Right hindlimb (tissue), 1 donor: ENCODE results near the gene EIF2AK2.
"Not testable (repeated sequence)": the region's sequence is repeated elsewhere in the genome, so short reads cannot be mapped to it uniquely, and the experiment has no call there.

Experiments
- DNase-seq: peaks from one replicate; pipeline ENCODE4 v3.0.0-alpha.2; 2018

The EIF2AK2 gene

GRCh38 chr2:37156857-37157714 is at the start of gene EIF2AK2:
Gene EIF2AK2 (minus strand): TSS chr2:37156980. CDS start chr2:37147806, 9,174 bp downstream.
- peak; percentile 93 for DNase-seq

- DNase-seq = no peak
Observed at GRCh38 chr2:37205689-37206341, 49.0 kb upstream of the EIF2AK2 start.

GRCh38 chr2:37205071-37205661 is 48.4 kb upstream of the EIF2AK2 start:
- not testable (repeated sequence) for DNase-seq

GRCh38 chr2:37203708-37204107 is 46.9 kb upstream of the EIF2AK2 start:
- DNase-seq = no peak

- DNase-seq = no peak
Observed at GRCh38 chr2:37201766-37202165, 45.0 kb upstream of the EIF2AK2 start.

GRCh38 chr2:37201208-37201607 is 44.4 kb upstream of the EIF2AK2 start:
- DNase-seq = no peak

- no peak for DNase-seq
Observed at GRCh38 chr2:37198681-37199065, 41.9 kb upstream of the EIF2AK2 start.

GRCh38 chr2:37196320-37197195 is 39.8 kb upstream of the EIF2AK2 start, which contains the start of gene CEBPZOS:
Gene CEBPZOS (plus strand): TSS chr2:37196496. CDS start chr2:37199705, 3,209 bp downstream.
- peak; percentile 88 for DNase-seq

DNA sequence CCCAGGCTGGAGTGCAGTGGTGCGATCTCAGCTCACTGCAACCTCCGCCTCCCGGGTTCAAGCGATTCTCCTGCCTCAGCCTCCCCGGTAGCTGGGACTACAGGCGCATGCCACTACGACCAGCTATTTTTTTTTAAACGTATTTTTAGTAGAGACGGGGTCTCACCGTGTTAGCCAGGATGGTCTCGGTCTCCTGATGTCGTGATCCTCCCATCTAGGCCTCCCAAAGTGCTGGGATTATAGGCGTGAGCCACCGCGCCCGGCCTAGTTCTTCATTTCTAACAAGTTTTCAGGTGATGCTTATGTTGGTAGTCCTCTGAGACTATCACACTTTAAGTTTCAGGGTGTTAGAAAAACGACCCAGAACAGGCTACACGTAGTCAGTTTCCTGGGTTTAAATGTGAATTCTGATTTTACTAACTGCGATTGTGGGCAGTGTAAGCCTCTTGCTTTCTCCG is 39.1 kb upstream of the EIF2AK2 start:
- DNase-seq = not testable (repeated sequence)

DNA sequence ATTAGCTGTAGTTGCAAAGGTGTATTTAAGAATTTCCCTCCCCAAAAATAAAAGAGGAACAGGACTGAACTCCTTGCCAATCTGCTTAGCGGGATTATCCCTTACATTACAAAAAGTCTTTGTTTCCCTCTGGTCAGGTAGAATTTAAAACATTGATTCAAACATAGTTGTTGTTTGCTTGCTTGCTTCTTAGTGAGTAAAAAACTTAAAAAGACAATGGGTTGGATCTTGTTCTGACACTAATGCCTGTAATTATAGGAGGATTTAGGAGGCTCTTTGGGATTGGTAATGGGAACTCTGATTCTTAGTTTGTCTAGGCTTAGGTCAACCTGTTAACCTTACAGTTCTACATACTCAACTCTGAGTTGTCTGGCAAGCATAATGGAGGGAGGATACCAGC is 35.8 kb upstream of the EIF2AK2 start:
- no peak for DNase-seq

- no peak for DNase-seq
Observed at GRCh38 chr2:37191747-37192146, 35.0 kb upstream of the EIF2AK2 start.

DNA sequence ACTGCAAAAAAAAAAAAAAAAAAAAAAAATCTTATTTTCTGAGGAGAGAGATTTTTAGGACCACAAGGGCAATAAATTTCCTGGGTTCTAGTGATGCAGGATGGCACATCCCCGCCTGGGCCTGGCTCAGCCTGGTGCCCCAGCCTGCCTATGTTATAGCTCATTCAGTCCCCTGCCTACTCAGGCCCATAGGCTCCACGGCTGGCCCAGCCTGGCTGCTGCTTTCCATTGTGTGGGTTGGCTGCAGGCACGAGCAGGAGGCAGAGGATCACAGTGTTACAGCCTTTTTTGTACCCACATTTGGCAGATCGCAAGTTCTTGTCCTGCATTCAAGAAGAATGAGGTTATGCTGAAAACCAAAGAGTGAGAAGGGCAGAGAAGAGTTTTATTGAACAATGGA is 34.5 kb upstream of the EIF2AK2 start:
- no peak for DNase-seq

GRCh38 chr2:37190290-37190689 is 33.5 kb upstream of the EIF2AK2 start:
- no peak for DNase-seq

- no peak for DNase-seq
Observed at GRCh38 chr2:37189452-37190153, 32.8 kb upstream of the EIF2AK2 start.

DNA sequence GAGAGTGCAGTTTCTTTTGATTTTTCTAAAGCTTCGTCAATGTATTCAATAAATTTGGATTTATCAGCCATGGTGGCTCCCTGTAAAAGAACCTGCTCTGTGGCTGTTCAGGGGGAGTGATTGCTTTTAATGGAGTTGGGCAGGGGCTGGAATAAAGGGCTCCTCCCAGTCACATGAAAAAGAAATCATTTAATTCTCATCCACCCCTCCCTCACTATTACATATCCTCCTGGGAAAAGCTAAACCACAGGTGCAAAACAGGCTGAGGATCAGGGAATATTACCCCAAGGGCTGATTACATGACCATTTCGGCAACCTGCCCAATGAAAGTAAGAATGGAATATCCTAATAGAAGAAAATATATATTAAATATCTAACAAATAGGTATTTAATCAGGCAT is 31.8 kb upstream of the EIF2AK2 start, which contains the start of gene SULT6B1:
Gene SULT6B1 (minus strand): TSS at position 101 of the 400 bp plus-strand sequence. CDS start 30 bp downstream, at position 71.
- no peak for DNase-seq

GRCh38 chr2:37181726-37182684 is 25.2 kb upstream of the EIF2AK2 start:
- DNase-seq = no peak

DNA sequence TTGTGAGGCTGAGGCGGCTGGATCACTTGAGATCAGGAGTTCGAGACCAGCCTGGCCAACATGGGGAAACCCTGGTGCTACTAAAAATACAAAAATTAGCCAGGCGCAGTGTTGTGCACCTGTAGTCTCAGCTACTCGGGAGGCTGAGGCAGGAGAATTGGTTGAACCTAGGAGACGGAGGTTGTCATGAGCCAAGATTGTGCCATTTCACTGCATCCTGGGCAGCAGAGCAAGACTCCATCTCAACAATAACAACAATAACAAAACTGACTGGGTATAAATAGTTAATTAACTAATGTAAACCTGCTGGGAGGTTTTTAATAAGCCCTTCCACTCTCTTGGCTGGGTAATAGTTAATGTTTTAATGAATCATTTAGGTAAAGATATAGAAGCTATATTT is 23.9 kb upstream of the EIF2AK2 start:
- no peak for DNase-seq

- no peak for DNase-seq
Observed at GRCh38 chr2:37180006-37180639, 23.3 kb upstream of the EIF2AK2 start.

DNA sequence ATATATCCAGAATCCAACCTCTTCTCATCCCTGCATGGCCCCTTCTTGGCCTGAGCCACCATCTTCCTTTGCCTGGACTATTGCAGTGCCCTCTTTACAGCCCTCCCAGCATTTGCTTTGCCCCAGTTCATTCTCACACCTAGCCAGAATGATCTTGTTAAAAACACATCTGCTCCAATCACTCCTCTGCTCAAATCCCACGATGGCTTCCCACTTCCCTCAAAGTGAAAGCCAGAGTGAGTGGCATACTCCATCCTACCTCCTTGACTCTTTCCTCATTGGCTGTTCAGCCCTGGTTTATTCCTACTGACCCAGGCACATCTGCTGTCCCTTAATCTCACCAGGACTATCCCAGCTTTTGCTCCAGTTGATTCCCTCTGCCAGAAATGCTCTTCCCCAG is 17.0 kb upstream of the EIF2AK2 start:
- no peak for DNase-seq

DNA sequence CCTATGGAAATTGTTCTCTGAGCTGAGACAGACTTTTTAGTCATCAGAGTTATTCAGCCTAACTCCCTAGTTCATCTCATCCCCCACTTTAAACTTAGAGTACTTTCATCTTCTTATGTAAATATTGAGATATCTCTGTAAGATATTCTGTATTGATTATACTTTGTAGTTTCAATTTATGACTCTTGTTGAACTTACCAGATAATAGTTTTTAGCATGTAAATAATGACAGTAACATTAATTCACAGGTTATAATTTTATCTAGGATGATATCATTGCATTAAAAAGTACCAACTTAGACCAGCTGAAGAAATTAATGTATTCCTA is 14.8 kb upstream of the EIF2AK2 start:
- DNase-seq = no peak
